ENCODE data around the gene LIG3. TPM values are rescaled to one million over a fixed set of nuclear protein-coding genes. Genes with fewer than 3 reads are reported as not detected.

Gene LIG3
- total and polyA plus RNA-seq, 2 donors (not counting 1 experiment from before 2014, with no cell fraction given) = 19.4 to 28.2 TPM

- H4K20me1 ChIP-seq (ENCODE audit: control insufficient read depth, extremely low read depth, insufficient read depth, low read length) = no peaks in the 10 kb centered on the region
- H3K27me3 ChIP-seq (ENCODE audit: control insufficient read depth, insufficient read depth, low read length) = no peaks in the 10 kb centered on the region
- H3K4me3 ChIP-seq (replicated peaks in 1 of 4; ENCODE audit: control extremely low read depth in 1 of 4, insufficient read depth in 1 of 4, low read depth in 3 of 4, low read length in 4 of 4) = no peak overlapping the region
- H3K9me3 ChIP-seq (ENCODE audit: control insufficient read depth, insufficient read depth, low read depth, low read length) = no peaks in the 10 kb centered on the region
- peaks cover 2% of the 10 kb centered on the region for H3K79me2 ChIP-seq (ENCODE audit: control insufficient read depth, insufficient read depth, low read length)
- TF ChIP-seq CTCF (conservative IDR thresholded peaks at IDR 0.05 in 1 of 2, IDR thresholded peaks at IDR 0.05 in 1 of 2; ENCODE audit: low read depth in 1 of 2, low read length in 2 of 2) = no peak
- TF ChIP-seq EZH2 (IDR thresholded peaks at IDR 0.05; ENCODE audit: low read length, missing control alignments) = no peak
- H3K4me1 ChIP-seq (ENCODE audit: control insufficient read depth, extremely low read depth, insufficient read depth, low read length) = peaks cover 4% of the 10 kb centered on the region
- DNase-seq (ENCODE audit: low read depth in 2 of 2) = no peak
- H3K4me2 ChIP-seq (ENCODE audit: extremely low read depth, insufficient read depth, low read length) = no peak overlapping the region
- H3K9ac ChIP-seq (ENCODE audit: insufficient read depth, low read length) = no peak overlapping the region
- H2AFZ ChIP-seq (ENCODE audit: low read length) = no peak overlapping the region
- H3K36me3 ChIP-seq (ENCODE audit: control insufficient read depth, insufficient read depth, low read length) = no peaks in the 10 kb centered on the region
- no peak overlapping the region for H3K27ac ChIP-seq (ENCODE audit: insufficient read depth, low read length)
Observed at GRCh38 chr17:35057332-35057915, 77.1 kb downstream of the LIG3 start.

Other genes with a start within 250 kb of the LIG3 start
- gene CCT6B, start 19.1 kb upstream of the LIG3 start, total RNA-seq = 0.77 and 1.2 TPM in 2 replicates
- gene CCT6B, start 19.1 kb upstream of the LIG3 start, polyA plus RNA-seq = 1.1 and 3.0 TPM in 2 replicates
- 14.4 and 21.6 TPM in 2 replicates for gene ZNF830, start 19.0 kb upstream of the LIG3 start, total RNA-seq
- gene ZNF830, start 19.0 kb upstream of the LIG3 start, polyA plus RNA-seq = 10.0 and 12.1 TPM in 2 replicates
- gene RFFL, start 83.2 kb downstream of the LIG3 start, total RNA-seq = 5.6 and 10.1 TPM in 2 replicates
- 15.9 and 26.8 TPM in 2 replicates for gene RFFL, start 83.2 kb downstream of the LIG3 start, polyA plus RNA-seq
- gene RAD51D, start 139.3 kb downstream of the LIG3 start, total RNA-seq = 9.8 and 12.6 TPM in 2 replicates
- 15.1 and 15.6 TPM in 2 replicates for gene RAD51D, start 139.3 kb downstream of the LIG3 start, polyA plus RNA-seq
- gene FNDC8, start 141.1 kb downstream of the LIG3 start, total RNA-seq = not detected in 2 replicates
- gene FNDC8, start 141.1 kb downstream of the LIG3 start, polyA plus RNA-seq = not detected in 2 replicates
- gene NLE1, start 161.8 kb downstream of the LIG3 start, total RNA-seq = 20.5 and 22.3 TPM in 2 replicates
- 9.4 and 10.9 TPM in 2 replicates for gene NLE1, start 161.8 kb downstream of the LIG3 start, polyA plus RNA-seq
- gene UNC45B, start 167.3 kb downstream of the LIG3 start, total RNA-seq = not detected in 2 replicates
- not detected in 2 replicates for gene UNC45B, start 167.3 kb downstream of the LIG3 start, polyA plus RNA-seq
- not detected in 2 replicates for gene SLC35G3, start 213.9 kb downstream of the LIG3 start, total RNA-seq
- not detected in 2 replicates for gene SLC35G3, start 213.9 kb downstream of the LIG3 start, polyA plus RNA-seq

All from fibroblast of lung (primary cell).